ENCODE data around the gene ST8SIA2. TPM values are rescaled to one million over a fixed set of nuclear protein-coding genes. Genes with fewer than 3 reads are reported as not detected.

ST8SIA2 gene
- total RNA-seq, 1 donor from 2014 or later: not detected

DNA sequence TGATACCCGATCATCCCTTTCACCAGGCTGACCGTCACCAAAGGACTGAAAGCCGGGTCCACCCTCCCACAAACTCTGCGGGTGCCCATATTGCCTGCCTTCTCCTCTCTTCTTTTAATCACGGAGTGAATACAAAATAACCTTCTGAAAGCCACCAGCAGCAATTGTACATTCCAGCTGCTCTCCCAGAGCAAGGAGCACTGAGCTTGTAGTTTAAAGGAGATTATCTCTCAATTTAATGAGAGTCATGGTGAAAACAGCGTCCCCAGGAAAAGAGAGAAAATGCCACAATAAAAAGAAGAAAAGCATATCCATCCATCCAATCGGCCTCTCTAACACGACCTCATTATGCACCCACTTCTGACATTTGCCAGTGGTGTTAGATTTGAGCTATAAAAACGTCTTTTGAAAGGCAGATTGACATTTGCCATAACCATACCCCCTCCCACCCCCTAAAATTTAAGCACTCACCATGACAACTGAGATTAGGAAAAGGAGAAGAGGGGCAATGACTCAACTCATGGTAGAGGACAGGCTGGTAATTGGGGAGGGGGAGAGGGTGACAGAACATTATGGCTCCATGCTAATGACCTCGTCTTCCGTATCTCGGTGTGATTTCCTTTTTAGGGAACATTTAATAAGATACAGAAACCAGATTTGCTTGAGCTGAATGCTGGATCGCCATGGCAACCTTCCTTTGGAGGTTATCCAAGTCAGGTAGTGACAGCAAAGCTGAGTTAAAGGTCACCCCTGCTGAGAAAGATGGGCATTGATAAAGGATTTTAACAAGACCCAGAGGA lies 106.2 kb downstream of the ST8SIA2 start:
- DNase-seq (ENCODE audit: low read depth) (no peak), FAIRE-seq (no peak)
- H3K27me3 ChIP-seq (ENCODE audit: control insufficient read depth, insufficient read depth, low read length): no peaks in the 10 kb centered on the region
- no peaks in the 10 kb centered on the region for H3K36me3 ChIP-seq (ENCODE audit: control insufficient read depth, insufficient read depth, low read length)
- no peak for TF ChIP-seq CTCF (IDR thresholded peaks at IDR 0.05; ENCODE audit: insufficient read depth, low read length, severe bottlenecking)
- no peak overlapping the region for H3K4me3 ChIP-seq (ENCODE audit: low read depth, low read length)

- no peak for TF ChIP-seq CTCF (IDR thresholded peaks at IDR 0.05; ENCODE audit: insufficient read depth, low read length, severe bottlenecking)
- Histone ChIP-seq H3K36me3 (ENCODE audit: control insufficient read depth, insufficient read depth, low read length) (no peaks in the 10 kb centered on the region), H3K27me3 (ENCODE audit: control insufficient read depth, insufficient read depth, low read length) (no peaks in the 10 kb centered on the region), H3K4me3 (ENCODE audit: low read depth, low read length) (no peak overlapping the region)
- DNase-seq (ENCODE audit: low read depth) (no peak), FAIRE-seq (no peak)
Measured at GRCh38 chr15:92502336-92502735, 108.7 kb downstream of the ST8SIA2 start.

GRCh38 chr15:92502930-92503857 lies 109.5 kb downstream of the ST8SIA2 start:
- no peak for TF ChIP-seq CTCF (IDR thresholded peaks at IDR 0.05; ENCODE audit: insufficient read depth, low read length, severe bottlenecking)
- H3K27me3 ChIP-seq (ENCODE audit: control insufficient read depth, insufficient read depth, low read length): no peaks in the 10 kb centered on the region
- DNase-seq (ENCODE audit: low read depth) (no peak), FAIRE-seq (no peak)
- no peaks in the 10 kb centered on the region for H3K36me3 ChIP-seq (ENCODE audit: control insufficient read depth, insufficient read depth, low read length)
- no peak overlapping the region for H3K4me3 ChIP-seq (ENCODE audit: low read depth, low read length)

- Histone ChIP-seq H3K36me3 (ENCODE audit: control insufficient read depth, insufficient read depth, low read length) (no peaks in the 10 kb centered on the region), H3K27me3 (ENCODE audit: control insufficient read depth, insufficient read depth, low read length) (no peaks in the 10 kb centered on the region), H3K4me3 (ENCODE audit: low read depth, low read length) (no peak overlapping the region)
- no peak for FAIRE-seq
- no peak for DNase-seq (ENCODE audit: low read depth)
- no peak for TF ChIP-seq CTCF (IDR thresholded peaks at IDR 0.05; ENCODE audit: insufficient read depth, low read length, severe bottlenecking)
Measured at GRCh38 chr15:92503889-92504288, 110.2 kb downstream of the ST8SIA2 start.

DNA sequence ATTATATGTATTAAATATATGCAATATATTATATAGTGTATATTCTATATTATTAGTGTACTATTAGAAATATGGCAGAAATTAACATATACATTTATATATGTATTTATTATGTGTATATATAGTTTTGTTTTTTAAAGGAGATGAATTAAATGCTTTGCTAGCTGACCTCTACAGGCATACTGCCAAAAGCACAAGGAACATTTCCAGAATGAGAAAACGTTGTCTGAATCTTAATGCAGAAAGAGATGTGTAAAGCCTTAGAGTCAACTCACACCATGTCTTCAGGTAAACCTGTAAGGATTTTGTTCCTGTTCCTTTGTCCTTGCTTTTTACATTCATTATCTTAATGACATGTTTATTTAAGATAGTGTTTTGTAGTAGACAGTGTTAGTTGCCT lies 111.9 kb downstream of the ST8SIA2 start:
- Histone ChIP-seq H3K27me3 (ENCODE audit: control insufficient read depth, insufficient read depth, low read length) (no peaks in the 10 kb centered on the region), H3K4me3 (ENCODE audit: low read depth, low read length) (no peak overlapping the region), H3K36me3 (ENCODE audit: control insufficient read depth, insufficient read depth, low read length) (no peaks in the 10 kb centered on the region)
- TF ChIP-seq CTCF (IDR thresholded peaks at IDR 0.05; ENCODE audit: insufficient read depth, low read length, severe bottlenecking): no peak
- DNase-seq (ENCODE audit: low read depth) (no peak), FAIRE-seq (no peak)

Measured in bronchial epithelial cell (primary cell).